Measurements from ENCODE around the gene PLCB4.

- no peak for TF ChIP-seq EZH2 (IDR thresholded peaks at IDR 0.05; ENCODE audit: low read depth)
- TF ChIP-seq CTCF (conservative IDR thresholded peaks at IDR 0.05), result no peak; the same call in 1 of the 2 replicates
Measured at GRCh38 chr20:9408422-9409300, 339.8 kb downstream of the PLCB4 start.

Data from PC-9 (cell line).